Ramos (cell line): ENCODE results near the gene PRSS1.
"Not testable (repeated sequence)": the region's sequence is repeated elsewhere in the genome, so short reads cannot be mapped to it uniquely, and the experiment has no call there.

Experiments
- in situ Hi-C: fragments of 300-500 bp; cut with MboI; formaldehyde crosslinking; loops from one replicate; pipeline ENCODE4 v1.14.3; 2022; ENCODE audit warnings: low sequenced_read_pairs; ENCODE audit not compliant: unreplicated experiment

PRSS1 gene

GRCh38 chr7:142745745-142746144, 3.5 kb upstream of the PRSS1 start:
- in situ Hi-C loops: no loop called here

- in situ Hi-C loops: no loop called here
Measured at GRCh38 chr7:142746264-142746663, 3.0 kb upstream of the PRSS1 start.

GRCh38 chr7:142748410-142748809, 862 bp upstream of the PRSS1 start:
- in situ Hi-C loops: not testable (repeated sequence)

- in situ Hi-C loops: no loop called here
Measured at GRCh38 chr7:142750321-142750938, 1.2 kb downstream of the PRSS1 start.

- in situ Hi-C loops: not testable (repeated sequence)
Measured at GRCh38 chr7:142751526-142752175, 2.4 kb downstream of the PRSS1 start.

GRCh38 chr7:142752376-142753225, 3.3 kb downstream of the PRSS1 start:
- in situ Hi-C loops: no loop called here

GRCh38 chr7:142753366-142753765, 4.1 kb downstream of the PRSS1 start:
- in situ Hi-C loops: no loop called here

- in situ Hi-C loops: not testable (repeated sequence)
Measured at GRCh38 chr7:142753925-142754491, 4.7 kb downstream of the PRSS1 start.

GRCh38 chr7:142754681-142755575, 5.7 kb downstream of the PRSS1 start:
- in situ Hi-C loops: no loop called here

GRCh38 chr7:142758312-142758711, 9.0 kb downstream of the PRSS1 start:
- in situ Hi-C loops: not testable (repeated sequence)

- in situ Hi-C loops: no loop called here
Measured at GRCh38 chr7:142759433-142759832, 10.2 kb downstream of the PRSS1 start.

- in situ Hi-C loops: no loop called here
Measured at GRCh38 chr7:142760071-142760642, 10.9 kb downstream of the PRSS1 start.

GRCh38 chr7:142761606-142762005, 12.3 kb downstream of the PRSS1 start:
- in situ Hi-C loops: not testable (repeated sequence)

GRCh38 chr7:142762104-142762503, 12.8 kb downstream of the PRSS1 start:
- in situ Hi-C loops: no loop called here

GRCh38 chr7:142767451-142767850, 18.2 kb downstream of the PRSS1 start:
- in situ Hi-C loops: no loop called here

GRCh38 chr7:142767861-142768260, 18.6 kb downstream of the PRSS1 start:
- in situ Hi-C loops: no loop called here

GRCh38 chr7:142768885-142769284, 19.6 kb downstream of the PRSS1 start:
- in situ Hi-C loops: not testable (repeated sequence)

GRCh38 chr7:142770661-142771352, 21.5 kb downstream of the PRSS1 start, which contains the start of gene PRSS2:
PRSS2 (plus strand) TSS chr7:142770970; CDS start chr7:142770983, 13 bp downstream.
- in situ Hi-C loops: no loop called here

- in situ Hi-C loops: no loop called here
Measured at GRCh38 chr7:142771353-142771723, 22.1 kb downstream of the PRSS1 start.
